Epidermal melanocyte (primary cell): ENCODE data around the gene SUGT1.
"Not testable (repeated sequence)": the region's sequence is repeated elsewhere in the genome, so short reads cannot be mapped to it uniquely, and the experiment has no call there.

Source experiments
- DNase-seq: peaks from one replicate; pipeline ENCODE4 v3.0.0; 2011; ENCODE audit warnings: low spot score; ENCODE audit not compliant: insufficient read length

Gene SUGT1

GRCh38 chr13:52652196-52652979, at the start of gene SUGT1:
TSS of gene SUGT1 (plus strand) at chr13:52652836. CDS start at chr13:52652921, 85 bp downstream.
- peak; percentile 74 for DNase-seq

DNA sequence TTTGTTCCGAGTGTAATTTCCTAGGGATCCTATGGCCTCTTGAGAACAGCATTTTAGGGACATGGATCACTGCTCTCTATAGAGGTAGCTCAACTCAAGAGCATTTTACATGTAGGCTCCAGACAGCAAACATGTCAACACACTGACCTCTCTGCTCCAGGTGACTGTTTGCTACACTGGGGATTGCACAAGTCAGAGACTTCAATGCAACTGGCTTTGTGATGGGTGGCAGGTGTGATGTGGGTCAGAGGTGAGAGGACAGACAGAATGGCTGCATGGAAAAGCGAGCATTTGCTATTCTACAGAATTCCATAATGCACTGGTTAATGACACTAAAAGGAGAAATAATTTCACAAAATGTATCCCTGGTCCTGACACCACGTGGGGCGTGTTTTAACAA, 49.3 kb upstream of the SUGT1 start:
- not testable (repeated sequence) for DNase-seq

DNA sequence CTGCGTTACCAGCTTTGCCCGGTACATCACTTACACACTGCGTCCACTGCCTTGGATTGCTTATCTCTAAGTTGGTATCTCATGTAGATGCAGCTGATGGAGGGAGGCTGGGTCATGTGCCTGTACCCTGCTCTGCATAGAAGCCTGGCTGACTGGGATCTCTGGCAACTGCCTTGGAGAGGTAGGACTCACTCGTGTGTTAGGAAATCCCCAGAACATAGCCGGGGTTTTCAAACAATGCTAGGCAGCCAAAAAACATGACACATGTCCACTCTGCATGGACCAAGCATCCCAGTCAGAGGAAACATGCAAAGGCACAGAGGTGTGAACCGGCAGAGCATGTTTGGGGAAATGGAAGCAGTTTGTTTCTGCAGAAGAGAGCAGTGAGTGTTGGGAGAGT, 46.5 kb upstream of the SUGT1 start:
- DNase-seq: not testable (repeated sequence)

DNA sequence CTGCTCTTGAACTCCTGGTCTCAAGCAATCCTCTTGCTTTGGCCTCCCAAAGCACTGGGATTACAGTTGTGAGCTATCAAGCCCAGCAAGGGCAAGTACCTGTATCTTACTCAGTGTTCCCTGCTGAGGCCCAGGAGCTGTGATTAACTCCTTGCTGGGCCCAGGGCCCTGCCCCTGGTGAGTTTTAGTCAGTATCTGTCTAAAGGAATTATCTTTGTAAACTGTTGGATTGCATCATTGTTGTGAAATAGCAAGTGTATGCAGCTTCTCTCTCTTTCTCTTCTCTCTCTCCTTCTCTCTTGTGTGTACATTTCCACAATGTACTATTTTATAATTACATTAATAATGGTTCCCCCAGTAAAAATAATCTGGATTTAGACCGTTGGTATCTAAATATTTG, 45.8 kb upstream of the SUGT1 start:
- not testable (repeated sequence) for DNase-seq

- DNase-seq: not testable (repeated sequence)
Observed at GRCh38 chr13:52608184-52608583, 44.5 kb upstream of the SUGT1 start.

DNA sequence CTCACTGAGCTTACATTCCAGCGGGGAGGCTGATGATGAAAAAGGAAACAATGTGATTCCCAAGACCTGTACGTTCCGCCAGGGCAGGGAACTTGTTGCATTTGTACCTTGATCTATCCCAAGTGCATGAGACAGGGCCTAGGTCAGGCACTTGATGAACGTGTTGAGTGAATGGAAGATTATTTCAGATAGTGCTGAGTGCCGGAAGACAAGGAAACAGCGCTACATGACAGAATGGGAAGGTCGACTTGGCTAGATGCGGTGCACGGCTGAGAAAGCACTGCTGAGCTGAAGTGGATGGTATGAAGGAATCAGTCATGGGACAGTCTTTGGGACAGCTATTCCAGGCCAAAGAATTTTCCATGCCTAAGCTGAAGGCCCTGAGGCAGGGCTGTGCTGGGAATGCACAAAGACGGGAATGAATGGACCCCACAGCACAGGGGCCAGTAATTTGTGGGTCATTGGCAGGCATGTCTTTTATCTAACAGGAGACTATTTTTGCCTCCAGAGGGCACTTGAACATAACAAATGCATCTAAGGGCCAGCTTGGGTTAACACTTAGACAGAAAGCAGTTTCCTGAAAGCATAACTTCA, 43.5 kb upstream of the SUGT1 start:
- peak; percentile 49 for DNase-seq

DNA sequence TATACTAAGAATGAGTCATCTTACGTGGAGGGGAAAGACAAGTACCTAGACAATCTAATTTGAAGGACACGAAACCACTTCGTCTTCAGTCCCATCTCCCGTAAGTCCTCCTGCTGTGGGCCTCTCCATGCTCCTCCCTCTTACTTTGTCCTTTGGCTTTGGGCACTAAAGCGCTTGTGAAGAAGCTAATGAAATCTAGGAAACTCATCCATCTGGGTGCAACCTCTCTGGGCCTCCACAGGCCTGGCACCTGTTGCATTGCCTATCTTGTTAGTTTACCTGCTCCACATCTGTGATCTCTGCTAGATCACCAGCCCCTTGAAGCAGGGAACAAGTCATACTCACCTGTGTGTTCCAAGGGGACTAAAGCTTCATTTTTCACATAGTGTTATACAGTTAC, 42.5 kb upstream of the SUGT1 start:
- DNase-seq: not testable (repeated sequence)

DNA sequence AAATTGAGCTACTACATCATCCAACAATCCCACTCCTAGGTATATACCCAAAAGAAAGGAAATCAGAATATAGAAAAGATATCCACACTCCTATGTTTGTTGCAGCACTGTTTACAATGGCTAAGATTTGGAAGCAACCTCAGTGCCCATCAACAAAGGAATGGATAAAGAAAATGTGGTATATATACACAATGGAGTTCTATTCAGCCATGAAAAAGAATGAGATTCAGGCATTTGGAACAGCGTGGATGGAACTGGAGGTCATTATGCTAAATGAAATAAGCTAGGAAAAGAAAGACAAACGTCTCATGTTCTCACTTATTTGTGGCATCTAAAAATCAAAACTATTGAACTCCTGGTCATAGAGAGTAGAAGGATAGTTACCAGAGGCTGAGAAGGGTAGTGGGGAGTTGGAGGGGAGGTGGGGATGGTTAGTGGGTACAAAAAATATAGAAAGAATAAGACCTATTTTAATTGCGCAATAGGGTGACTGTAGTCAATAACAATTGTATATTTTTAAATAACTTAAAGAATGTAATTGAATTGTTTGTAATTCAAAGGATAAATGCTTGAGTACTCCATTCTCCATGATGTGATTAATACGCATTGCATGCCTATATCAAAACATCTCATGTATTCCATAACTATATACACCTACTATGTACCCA, 37.4 kb upstream of the SUGT1 start:
- DNase-seq: no peak

GRCh38 chr13:52615812-52616211, 36.8 kb upstream of the SUGT1 start:
- DNase-seq: no peak

DNA sequence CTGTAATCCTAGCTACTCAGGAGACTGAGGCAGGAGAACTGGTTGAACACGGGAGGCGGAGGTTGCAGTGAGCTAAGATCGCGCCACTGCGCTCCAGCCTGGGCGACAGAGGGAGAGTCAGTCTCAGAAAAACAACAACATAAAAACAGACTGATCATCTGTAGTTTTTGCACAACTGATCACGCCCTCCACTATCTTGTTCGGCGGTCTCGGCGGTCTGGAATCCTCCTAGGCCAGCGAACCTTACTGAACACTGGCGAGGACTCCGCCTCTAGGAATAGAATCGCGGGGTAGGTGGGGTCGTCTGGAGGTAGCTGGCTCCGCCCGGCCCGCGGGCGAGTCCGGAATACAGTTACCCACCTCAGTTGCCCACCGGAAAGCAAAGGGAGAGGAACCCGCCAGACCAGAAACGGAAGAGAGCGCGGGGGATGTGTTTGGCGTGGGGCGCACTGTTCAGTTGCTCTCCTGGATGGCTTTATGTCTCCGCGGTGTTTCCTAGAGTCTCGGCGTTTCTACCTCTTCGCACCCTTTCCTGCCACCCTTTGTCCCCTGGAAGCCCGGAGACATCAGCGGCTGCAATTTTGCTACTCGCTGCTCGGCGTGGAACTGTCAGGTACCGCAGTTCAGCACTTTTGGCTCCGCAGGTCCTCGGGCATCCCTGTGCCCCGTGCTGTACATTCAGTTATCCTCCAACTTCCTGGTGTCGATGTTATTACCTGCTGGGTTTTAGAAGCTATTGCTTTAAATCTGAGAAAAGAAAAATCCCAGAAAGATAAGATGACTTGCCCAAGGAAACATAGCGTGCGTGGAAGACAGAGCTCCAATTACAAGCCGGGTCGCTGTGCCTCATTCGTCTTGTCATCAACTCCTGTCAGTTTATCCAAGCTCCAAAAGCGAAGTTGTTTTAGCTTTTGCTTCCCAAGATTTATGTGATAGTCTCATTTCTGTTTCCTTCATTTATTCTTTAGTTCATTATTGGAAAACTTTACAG, 35.3 kb upstream of the SUGT1 start:
- DNase-seq: peak; percentile 84

GRCh38 chr13:52631083-52631690, 21.4 kb upstream of the SUGT1 start:
- DNase-seq: not testable (repeated sequence)

DNA sequence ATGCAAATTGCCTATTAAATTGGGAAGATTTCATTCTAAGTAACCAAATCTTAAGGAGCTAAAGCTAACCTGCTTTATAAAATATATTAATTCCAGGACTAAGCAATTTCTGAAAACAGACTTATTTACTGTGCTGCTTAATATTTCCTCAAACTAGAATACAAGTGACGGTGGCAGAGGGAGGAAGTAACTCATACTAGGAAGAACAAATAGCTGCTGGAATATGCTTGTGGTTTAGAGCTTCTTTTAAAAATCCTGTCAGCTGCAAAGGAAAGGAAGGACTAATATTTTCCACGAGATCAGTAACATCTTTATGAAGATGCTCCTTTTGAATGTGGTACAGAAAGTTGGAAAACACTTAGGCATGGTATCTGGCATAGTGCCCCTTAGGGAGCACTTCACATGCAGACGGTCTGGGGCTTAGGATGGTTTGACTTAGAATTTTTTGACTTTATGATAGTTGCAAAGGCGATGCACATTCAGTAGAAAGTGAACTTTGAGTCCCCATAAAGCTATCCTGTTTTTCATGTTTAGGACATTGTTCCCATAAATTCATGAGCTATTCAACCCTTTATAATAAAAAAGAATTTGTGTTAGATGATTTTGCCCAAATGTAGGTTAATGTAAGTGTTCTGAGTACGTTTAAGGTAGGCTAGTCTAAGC, 13.8 kb upstream of the SUGT1 start:
- DNase-seq: no peak

DNA sequence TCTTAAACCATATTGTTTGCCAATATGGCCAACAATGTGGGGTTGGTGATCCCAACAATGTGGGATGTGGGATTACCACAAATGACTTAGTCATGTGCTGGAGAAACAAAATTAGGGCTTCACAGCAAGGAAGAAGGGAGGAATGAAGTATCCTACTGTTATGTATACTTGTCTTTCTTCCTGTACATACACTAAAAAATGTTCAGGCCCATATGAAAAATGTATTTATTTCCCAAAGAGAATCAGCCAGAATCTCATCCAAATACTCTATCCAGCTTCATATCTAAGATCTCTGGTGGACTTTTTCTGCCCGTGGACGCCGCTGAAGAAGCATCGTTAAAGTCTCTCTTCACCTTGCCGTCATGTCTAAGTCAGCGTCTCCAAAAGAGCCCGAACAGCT, 10.5 kb upstream of the SUGT1 start, which contains the start of gene HNRNPA1L2:
Gene HNRNPA1L2, plus strand, starts transcription at position 301 of the 400 bp plus-strand sequence. Its CDS starts 62 bp downstream, at position 363.
- no peak for DNase-seq

GRCh38 chr13:52644108-52644507, 8.5 kb upstream of the SUGT1 start:
- DNase-seq: no peak

GRCh38 chr13:52646967-52647366, 5.7 kb upstream of the SUGT1 start:
- no peak for DNase-seq

DNA sequence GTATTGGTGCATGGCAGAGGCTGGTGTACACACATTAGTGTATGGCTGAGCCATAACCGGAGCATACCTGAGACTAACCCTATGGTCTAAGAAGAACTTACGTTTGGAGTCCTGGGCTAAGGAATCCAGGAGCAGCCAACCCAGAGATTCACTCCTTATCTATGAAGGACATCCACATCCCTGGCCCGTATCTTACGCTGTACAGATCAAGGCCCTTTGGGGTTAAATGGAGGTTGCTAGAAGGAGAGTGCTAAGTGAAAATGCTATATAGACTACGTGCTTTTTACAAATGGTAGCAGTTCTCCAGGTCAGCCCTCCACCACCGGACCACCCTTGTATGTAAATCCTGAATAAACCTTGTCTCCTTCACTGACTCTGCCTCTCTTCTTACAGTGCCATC, 1.9 kb upstream of the SUGT1 start:
- DNase-seq: no peak

GRCh38 chr13:52651897-52652195, 790 bp upstream of the SUGT1 start:
- no peak for DNase-seq

- no peak for DNase-seq
Observed at GRCh38 chr13:52652980-52653303, 306 bp downstream of the SUGT1 start.

- DNase-seq: no peak
Observed at GRCh38 chr13:52659340-52659739, 6.7 kb downstream of the SUGT1 start.

DNA sequence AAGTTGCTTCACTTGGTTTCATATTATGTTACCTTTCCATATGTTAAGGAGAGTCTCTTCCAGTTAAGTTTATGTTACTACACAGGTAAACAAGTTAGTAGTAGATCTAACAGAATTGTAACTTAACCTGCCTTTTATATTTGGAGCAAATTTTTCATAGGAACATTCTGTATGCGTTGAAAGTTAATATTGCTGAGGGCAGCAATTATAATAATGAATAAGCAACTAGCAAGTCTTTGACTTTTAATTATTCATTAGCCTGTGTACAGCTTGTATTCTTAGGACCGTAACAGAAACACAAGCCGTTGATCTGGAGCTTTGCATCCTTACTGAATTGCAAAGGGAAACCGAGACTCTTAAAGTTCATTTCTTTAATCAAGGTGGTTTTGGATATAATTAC, 11.6 kb downstream of the SUGT1 start:
- no peak for DNase-seq

GRCh38 chr13:52665325-52665724, 12.7 kb downstream of the SUGT1 start:
- no peak for DNase-seq
